ENCODE results near the gene DCTN2.

- TF ChIP-seq CTCF (IDR thresholded peaks at IDR 0.05), result no peak
- no peak for TF ChIP-seq POLR2A (IDR thresholded peaks at IDR 0.05)
Measured at GRCh38 chr12:57585156-57585555, 38.2 kb upstream of the DCTN2 start.

Data from thyroid gland (tissue), 4 donors.